NCI-H345 treated with DMSO at 0.1 percent for 48 hours (cell line): ENCODE data around the gene APIP.
"Not testable (repeated sequence)": the region's sequence is repeated elsewhere in the genome, so short reads cannot be mapped to it uniquely, and the experiment has no call there.

Experiments used
- DNase-seq: peaks from one replicate; lab custom pipeline; 2025; ENCODE audit not compliant: unreplicated experiment; lab: John Stamatoyannopoulos, UW

Gene APIP

DNA sequence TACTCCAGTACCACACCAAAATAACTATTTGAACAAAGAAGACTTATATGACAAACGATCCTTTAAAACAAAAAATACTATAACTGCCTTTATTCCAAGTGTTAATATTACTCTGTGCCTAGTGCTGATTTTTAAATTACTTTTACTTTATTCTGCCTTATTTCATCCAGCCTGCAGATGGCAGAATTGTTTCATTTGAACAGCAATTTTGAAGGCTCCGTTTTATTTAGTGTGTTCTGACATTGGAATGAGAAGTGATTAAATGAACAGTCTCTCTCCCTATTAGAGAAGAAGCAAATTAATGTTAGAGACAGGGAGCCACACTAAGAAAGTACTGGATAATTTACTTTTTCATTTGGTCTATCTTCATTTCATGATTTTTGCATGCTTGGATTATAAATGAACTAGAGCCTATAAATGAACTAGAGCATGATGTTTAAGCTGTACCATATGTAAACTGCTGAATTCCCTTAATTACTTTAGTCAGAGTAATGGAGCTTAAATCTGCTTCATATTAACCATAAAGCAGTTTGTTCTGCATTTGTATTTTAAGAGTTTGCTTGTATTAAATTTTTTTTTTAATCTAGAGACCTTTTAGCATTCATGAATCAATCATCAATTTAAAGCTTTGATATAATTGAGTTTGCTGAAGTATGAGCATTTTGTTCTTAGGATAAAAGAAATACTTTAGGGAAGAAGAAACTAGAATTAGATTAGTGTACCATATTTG, 10.1 kb upstream of the APIP start:
- no peak for DNase-seq

DNA sequence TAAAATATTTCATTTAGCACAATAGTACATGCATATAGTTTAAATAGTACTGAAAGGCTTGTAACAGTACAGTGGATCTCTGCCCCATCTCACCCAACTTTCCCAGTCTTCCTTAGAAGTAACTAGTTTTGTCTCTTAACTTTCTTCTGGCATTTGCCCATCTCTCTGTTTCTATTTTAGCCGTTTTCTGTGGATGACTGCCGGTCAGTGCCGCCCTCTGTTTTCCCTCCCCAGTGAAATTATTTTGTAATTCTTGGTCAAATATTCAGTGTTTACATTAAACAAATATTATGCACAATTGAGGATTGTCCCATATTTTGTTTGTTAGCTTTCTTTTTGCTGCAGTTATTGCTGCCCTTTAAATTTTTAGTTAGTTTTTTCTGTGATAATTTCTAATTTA, 8.5 kb upstream of the APIP start:
- DNase-seq, result no peak

DNA sequence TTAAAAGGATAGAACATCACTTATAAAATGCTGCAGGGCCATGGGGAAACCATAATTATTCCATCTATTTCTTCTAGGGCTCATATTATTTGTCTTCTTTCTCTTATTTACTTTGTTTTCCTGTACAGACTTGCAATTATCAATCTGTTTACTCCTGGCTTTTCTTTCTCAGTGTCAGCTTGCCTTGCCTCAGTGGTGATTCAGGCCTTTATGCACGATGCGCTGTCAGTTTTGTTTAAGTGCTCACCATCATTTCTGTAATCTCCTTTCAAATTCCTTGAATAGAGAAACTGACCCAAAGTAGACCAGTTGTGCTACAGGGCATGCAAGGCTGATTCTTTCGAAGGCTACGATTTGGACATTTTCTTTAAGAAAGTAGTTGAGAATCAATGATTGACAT, 5.0 kb upstream of the APIP start:
- no peak for DNase-seq

DNA sequence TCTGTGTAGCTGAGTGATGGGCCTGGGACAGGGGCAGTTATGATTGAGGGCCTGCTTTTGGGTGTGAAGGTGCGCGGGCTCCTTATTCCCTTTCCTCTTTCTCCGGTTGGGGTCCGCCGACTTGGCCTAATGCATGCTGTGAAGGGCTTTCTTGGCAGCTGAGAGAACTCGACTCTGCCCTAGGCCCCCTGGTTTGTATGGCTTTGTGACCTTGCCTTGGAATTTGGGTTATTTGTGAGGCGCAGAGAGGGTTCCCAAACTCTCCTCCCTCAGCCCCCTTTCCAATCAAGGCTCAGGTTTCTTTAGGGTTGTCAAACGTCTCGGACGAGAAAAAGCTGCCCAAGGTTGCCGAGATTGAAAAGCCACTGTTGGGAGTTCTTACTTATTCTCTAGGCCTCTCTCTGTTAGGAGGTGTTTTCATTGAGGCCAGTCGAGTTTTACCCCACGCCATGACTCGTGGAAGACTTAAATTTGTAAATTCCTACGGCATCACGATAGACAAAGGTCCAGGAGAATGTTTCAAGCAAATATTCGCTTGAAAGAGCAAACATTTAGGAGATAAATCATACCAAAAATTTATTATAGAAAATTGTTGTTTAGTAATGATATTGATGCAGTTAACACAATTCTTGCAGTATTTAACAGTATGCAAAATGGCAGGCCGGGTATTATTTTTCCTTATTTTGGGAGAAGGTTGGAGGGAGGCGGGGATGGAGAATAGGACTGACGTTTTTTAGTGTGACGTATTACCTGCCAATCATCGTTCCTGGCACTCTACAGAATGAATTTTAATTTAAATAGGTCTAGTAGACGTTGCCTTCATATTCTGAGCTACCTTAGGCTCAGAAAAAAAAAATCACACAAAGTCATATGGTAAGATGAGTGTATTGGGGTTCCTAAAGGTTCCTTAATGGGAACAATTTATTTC, 928 bp upstream of the APIP start:
- no peak for DNase-seq

DNA sequence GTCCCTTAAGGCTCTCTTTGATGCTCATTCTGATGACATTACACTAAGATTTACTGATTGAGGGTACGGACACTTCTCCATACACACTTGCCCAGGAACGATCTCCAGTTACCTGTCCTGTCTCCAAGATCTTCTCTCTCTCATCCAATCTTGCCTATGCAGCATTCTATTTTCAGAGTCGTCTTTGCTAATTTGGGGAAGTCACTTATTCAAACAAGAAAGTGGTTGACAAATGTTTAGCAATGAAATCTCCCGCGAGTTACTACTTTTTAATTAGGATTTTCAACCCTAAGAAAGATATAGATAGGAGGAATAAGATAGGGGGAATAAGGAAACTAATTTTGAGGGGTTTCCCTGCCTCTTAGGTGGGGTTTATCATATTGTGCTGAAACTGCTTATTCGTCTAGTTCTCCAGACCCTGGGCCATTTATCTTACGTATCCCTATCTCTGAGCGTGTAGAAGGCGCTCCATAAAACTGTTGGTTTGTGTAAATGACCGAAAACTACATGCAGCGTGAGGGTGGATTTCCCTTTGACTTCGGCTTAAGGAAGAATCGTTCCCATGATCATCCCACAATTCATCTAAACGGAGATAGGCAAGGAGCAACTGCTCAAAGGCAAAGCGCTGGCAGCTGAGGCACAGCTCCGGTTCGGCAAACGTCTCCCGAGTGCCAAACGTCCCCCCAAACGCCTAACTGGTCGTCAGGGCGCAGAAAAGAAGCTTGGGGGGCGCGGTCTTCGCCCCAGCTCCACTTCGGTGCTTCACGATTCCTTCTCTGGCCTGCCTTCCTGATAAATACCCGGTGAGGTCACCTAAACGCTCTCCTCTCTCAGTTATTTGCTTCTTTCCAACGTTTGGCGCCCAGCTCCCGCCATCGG, 804 bp downstream of the APIP start:
- peak; percentile 50 for DNase-seq

DNA sequence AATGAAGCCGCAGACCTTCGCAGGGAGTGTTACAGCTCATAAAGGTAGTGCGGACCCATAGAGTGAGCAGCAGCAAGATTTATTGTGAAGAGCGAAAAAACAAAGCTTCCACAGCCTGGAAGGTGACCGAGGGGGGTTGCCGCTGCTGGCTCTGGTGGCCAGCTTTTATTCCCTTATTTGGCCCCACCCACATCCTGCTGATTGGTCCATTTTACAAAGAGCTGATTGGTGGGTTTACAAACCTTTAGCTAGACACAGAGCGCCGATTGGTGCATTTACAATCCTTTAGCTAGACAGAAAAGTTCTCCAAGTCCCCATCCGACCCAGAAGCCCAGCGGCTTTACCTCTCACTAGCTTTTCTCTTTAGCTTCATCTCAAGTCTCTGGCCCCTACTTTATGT, 2.6 kb downstream of the APIP start:
- not testable (repeated sequence) for DNase-seq

DNA sequence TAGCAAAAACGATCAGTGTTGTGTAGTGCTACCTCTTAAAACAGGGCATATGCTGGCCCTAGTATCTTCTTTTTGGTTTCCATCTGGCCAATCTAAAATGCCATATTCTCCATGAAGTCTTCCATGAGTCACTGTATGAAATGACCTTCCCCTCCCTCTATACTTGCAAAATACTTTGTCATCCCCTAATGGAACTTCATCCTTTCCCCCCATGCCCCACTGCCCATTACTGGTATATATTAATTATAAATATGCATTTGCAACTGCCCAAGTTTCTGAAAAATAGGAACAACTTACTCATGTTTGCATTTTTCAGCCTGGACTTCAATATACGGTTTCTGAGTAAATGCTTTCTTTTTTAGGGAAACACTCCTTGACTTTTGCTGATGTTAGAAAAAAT, 4.5 kb downstream of the APIP start:
- no peak for DNase-seq

DNA sequence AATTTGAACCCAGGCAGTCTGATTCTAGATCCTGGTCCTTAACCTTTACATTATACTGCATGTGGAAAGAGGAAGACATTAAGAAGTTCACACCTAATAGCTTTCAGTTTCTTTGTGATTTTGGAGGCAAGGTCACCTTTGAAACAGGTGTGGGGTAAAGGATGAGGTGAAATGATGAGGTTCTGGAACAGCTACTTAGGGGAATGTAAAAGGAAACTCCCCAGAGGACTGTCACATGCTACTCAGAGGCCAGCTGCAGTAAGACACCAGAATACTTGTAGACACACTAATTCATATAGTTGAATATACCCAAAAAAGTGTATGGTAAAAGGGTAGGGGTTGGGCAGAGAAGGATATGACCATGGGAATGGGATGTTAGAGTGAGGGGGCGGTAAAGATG, 5.4 kb downstream of the APIP start:
- no peak for DNase-seq

DNA sequence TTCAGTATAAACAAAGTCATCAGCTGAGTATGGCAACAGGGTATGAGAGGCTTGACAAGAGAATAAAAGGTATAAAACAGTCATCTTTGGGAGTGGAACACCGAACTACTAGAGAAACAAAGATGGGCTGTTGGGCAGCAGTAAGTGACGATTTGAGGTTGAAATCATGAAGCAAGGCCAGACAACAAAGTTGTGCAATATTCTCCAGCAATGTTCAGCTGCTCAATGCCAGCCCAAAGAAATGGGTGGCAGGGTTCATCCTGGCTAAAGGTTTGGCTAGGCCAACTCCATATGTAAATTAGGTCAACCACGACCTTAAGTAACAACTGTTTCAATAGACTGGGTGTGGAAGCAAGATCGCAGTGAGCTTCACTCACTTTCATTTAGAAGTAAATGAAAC, 6.2 kb downstream of the APIP start:
- DNase-seq, result no peak

DNA sequence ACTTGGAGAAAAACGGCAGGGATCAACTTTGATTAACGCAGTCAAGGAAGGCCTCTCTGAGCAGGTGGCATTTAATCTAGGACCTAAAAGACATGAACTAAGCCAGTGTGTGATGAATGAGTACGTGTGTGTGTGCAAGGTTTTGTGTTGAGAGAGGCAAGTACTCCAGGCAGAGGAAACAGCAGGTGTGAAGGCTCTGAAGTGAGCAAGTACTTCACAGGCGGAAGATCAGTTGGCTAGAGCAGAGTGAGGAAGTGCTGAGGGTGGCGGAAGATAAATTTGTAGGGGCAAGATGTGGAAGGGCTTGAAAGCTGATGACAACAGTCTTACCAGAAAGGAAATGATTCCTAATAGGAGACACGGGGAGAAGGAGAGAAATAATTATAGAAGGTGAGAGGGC, 6.8 kb downstream of the APIP start:
- DNase-seq, result no peak

DNA sequence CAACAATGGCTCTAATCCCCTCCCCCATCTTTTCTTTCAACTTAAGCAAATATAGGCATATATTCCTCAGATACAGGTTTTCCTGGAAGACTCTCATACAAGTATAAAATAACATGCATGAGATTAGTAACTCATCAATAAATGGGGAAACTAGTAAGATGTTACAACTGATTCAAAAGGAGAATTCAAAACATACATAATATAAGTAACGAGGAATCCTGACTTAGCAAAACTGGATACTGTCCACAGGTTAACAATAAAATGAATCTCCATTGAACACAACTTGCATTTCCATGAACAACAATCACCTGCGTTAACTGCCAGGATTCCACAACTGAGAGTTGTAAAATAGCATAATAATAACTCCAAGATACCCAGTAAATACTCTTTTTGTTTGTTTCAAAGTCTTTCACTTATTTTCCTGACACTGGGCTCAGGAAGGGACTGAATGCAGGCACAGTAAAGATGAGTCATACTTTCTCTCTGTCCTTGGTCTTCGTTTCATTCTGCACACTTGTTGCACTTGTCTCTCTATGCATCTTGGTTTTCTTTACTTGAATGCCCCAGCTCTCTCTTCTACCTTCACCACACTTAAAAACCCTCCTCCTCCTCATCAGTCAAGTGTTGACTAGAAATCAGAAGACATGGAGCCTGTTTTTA, 8.1 kb downstream of the APIP start:
- no peak for DNase-seq

DNA sequence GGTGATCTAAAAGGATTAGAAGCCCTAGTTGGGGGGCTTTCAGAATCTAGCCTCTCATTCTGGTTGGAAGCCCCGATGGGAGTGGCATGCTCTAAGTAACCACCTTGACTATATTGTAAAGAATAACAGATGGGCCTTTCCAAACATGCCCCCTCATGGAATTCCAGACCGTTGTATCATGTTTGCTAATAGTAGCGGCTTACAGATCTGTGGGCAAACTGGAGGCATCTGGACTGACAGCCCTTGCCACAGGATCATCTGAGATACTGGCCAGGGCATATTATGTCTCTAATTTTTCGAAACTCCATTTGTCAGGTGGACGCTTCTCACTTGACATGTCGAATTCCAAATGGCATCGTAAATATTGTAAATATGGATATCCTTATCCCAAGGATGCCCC, 10.5 kb downstream of the APIP start:
- no peak for DNase-seq

DNA sequence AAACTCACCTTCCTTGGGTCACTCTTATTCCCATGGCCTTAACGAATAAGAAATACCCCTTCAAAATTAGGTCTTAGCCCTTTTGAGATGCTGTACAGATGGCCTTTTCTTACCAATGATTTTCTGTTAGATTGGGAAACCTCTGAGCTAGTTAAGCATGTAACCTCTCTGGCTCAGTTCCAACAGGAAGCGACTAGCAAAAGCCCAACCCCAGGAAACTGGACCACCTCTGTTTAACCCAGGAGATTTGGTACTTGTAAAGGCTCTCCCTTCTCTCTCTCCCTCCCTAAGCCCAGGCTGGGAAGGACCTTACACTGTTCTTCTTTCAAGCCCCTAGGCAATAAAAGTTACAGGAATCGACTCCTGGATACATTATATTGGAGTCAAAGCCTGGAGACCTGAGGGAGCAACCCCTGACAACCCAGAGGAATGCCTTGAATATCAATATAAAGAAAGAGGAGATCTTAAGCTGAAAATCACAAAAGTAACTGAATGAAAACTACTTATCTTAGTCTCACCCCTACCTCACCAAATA, 11.7 kb downstream of the APIP start:
- no peak for DNase-seq

DNA sequence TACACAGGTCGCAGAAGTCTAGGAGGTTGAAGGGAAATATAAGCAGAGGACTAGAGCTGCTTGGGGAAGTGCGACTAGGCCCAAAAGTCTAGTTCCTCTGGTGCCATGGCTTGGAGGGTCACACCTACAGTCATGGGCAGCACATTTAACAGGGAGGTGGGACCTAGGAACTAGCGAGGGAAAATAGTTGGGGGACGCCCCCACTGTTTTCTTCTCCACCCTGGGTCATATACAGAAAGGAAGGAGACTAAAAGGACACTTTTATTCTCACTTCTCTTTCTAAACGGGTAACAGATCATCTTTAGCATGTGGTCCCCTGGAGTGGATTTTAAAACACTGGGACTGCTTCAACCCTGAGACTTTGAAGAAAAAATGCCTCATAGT, 16.6 kb downstream of the APIP start:
- DNase-seq, result no peak

DNA sequence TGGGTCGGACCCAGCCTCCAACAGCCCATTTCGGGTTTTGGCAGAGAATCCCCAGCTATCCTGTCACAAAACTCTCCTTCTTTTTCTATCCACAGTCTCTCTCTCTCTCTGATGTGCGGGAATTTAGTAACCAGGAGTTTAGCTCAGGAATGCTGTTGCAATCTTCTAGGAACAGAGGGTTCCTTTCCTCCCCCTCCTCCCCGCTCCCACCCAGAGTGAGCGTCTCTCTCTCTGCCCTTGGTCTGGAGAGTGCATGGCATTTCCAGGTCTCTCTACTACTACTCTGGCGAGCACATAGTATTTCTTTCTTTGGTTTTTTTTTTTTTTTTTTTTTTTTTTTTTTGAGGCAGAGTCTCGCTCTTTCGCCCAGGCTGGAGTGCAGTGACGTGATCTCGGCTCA, 17.7 kb downstream of the APIP start:
- DNase-seq, result no peak

DNA sequence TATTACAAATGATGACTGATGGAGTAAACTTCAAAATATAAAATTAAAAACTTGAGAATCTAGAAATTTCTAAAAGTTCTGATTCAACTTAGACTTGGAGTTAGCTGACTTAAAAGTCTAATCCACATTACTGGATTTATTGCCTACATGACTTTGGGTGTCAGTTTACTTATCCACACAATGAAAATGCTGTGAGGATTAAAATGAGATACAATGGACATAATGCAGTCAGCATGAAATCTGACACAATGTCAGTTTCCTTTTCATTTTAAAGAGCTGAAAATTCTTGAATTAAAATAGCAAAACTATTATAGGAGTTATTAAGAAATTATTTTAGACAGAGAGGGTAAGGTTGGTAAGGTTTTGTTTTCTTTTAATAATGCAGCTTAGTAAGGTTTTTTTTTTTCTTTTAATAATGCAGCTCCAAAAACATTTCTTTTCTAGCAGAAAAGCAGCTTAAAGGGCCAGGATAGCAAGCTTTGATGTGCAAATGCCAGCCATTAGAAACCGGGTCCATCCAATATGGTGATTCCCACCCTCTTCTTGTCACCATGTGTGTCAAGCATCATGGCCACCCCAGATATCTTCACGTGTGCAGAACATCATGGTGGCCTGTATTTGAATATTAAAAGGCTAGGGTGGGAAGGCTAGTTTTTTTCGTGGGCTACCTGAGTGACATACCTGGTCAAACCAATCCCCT, 18.9 kb downstream of the APIP start:
- no peak for DNase-seq

DNA sequence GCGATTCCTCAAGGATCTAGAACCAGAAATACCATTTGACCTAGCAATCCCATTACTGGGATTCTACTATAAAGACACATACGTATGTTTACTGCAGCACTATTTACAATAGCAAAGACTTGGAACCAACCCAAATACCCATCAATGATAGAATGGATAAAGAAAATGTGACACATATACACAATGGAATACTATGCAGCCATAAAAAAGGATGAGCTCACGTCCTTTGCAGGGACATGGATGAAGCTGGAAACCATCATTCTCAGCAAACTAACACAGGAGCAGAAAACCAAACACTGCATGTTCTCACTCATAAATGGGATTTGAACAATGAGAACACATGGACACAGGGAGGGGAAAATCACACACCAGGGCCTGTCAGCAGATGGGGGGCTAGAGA, 20.0 kb downstream of the APIP start:
- not testable (repeated sequence) for DNase-seq

DNA sequence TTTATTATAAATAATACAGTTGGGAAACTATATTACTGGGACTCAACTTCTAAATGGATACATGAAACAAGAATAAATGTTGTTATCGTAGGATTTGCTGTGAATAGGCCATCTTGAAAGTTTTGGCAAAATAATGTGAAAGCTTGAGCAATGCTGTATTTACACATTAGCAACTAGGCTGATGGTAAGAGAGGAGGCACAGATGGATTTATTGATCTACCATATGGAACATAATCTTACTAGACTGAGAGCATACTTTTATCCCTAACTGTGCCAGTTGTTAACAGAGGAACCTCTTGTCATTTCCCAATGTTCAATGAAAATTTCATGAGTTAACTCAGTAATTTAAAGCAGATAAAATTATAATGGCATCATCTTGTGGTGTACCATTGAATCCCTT, 22.8 kb downstream of the APIP start:
- DNase-seq, result no peak

DNA sequence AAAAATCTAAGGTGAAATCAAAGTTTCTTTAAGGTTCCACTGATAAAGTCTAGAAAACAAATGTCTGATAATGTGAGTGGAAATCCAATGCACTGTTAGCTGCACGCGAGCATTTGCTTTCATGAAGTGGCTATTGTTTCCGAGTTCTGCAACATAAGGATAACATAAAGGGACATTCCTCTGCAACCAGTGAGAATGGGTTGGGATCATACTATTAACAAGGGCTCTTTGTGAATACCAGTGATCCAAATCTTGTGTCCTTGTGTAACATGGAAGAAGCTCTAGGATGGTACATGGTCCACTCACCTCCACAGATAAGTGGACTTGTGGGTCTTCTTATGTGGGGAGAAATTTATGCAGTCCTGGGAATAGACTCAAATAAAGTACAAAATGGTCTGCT, 24.6 kb downstream of the APIP start:
- no peak for DNase-seq

DNA sequence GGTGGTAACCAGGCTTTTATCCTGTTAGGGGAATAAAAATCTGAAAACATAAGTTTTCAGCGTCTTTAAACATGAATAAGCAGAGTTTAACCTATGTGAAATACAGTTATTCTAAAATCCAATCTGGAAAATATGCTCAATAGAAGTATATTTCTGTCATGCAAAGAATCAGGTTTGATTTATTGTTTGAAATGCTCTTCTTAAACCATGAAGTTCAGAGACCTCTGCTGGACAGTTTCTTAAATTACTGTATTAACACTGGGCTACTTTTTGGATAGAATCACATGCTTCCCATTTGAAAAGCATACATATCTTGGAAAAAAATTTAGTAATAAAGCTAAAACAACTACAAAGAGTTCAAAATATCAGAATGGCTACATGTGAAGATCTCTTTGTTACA, 25.4 kb downstream of the APIP start:
- peak; percentile 11 for DNase-seq
